Upper lobe of right lung (tissue), 1 donor: ENCODE measurements around the gene RASAL2. TPM values are rescaled to one million over a fixed set of nuclear protein-coding genes. Genes with fewer than 3 reads are reported as not detected.

Experiments
- ATAC-seq: fragments of 200-7000 bp; cut with Tn5 transposase; one replicate; pipeline ENCODE4 v1.9.1; 2020; ENCODE audit warnings: mild to moderate bottlenecking, moderate library complexity
- DNase-seq: peaks from one replicate; pipeline ENCODE4 v3.0.0-alpha.2; 2020
- H3K27ac ChIP-seq: fragments of 200-600 bp; one replicate; pipeline ENCODE4 v1.8.0; 2022
- H3K27me3 ChIP-seq: fragments of 200-600 bp; one replicate; pipeline ENCODE4 v1.8.0; 2022; ENCODE audit warnings: mild to moderate bottlenecking
- H3K36me3 ChIP-seq: fragments of 200-600 bp; one replicate; pipeline ENCODE4 v1.8.0; 2022
- H3K4me1 ChIP-seq: fragments of 200-600 bp; one replicate; pipeline ENCODE4 v1.8.0; 2022
- H3K4me3 ChIP-seq: fragments of 200-600 bp; one replicate; pipeline ENCODE4 v1.8.0; 2022; ENCODE audit warnings: mild to moderate bottlenecking
- H3K9me3 ChIP-seq: fragments of 200-600 bp; one replicate; pipeline ENCODE4 v1.8.0; 2022
- CTCF ChIP-seq: fragments of 200-600 bp; IDR thresholded peaks from one replicate; pipeline ENCODE4 v1.8.0; 2022; ENCODE audit warnings: antibody characterized with exemption
- intact Hi-C: fragments of 100-400 bp; cut with DNase I; formaldehyde crosslinking; loops from one replicate; pipeline ENCODE4 v1.11.0; 2022
- total RNA-seq: library from RNA; stranded (reverse); fragmentation: NEBNext Ultra II Directional; extraction: Animal tissue kit (Norgen Biotek cat#: 25700); gene quantifications from one replicate; pipeline ENCODE4 v1.2.1, GENCODE V29; 2021
- donor health status: DM: no; HTN: yes; CAD: no; lungs with severe emphysema.

RASAL2 gene
- total RNA-seq, 1 donor from 2014 or later: 39.4 TPM

- intact Hi-C loops: no loop called here
- Histone ChIP-seq H3K36me3 (no peaks in the 10 kb centered on the region), H3K4me3 (no peak overlapping the region), H3K27ac (no peak overlapping the region), H3K27me3 (no peaks in the 10 kb centered on the region), H3K9me3 (no peaks in the 10 kb centered on the region), H3K4me1 (no peaks in the 10 kb centered on the region)
- TF ChIP-seq CTCF: no peak
- DNase-seq (no peak), ATAC-seq (no peak)
These were observed 137.0 kb downstream of the RASAL2 start for GRCh38 chr1:178230881-178231409.

GRCh38 chr1:178232108-178232507 is 138.2 kb downstream of the RASAL2 start:
- Histone ChIP-seq H3K36me3 (no peaks in the 10 kb centered on the region), H3K27ac (no peak overlapping the region), H3K4me1 (no peaks in the 10 kb centered on the region), H3K9me3 (no peaks in the 10 kb centered on the region), H3K4me3 (no peak overlapping the region), H3K27me3 (no peaks in the 10 kb centered on the region)
- DNase-seq: no peak
- intact Hi-C loops: no loop called here
- TF ChIP-seq CTCF: no peak
- no peak for ATAC-seq

- no peak for TF ChIP-seq CTCF
- DNase-seq (no peak), ATAC-seq (no peak)
- H3K4me3 ChIP-seq: no peak overlapping the region
- no peaks in the 10 kb centered on the region for H3K9me3 ChIP-seq
- H3K4me1 ChIP-seq: no peaks in the 10 kb centered on the region
- intact Hi-C loops: no loop called here
- no peaks in the 10 kb centered on the region for H3K36me3 ChIP-seq
- no peak overlapping the region for H3K27ac ChIP-seq
- H3K27me3 ChIP-seq: no peaks in the 10 kb centered on the region
These were observed 139.0 kb downstream of the RASAL2 start for GRCh38 chr1:178232949-178233348.

GRCh38 chr1:178237121-178237520 is 143.2 kb downstream of the RASAL2 start:
- DNase-seq (no peak), ATAC-seq (no peak)
- no peaks in the 10 kb centered on the region for H3K36me3 ChIP-seq
- no peak overlapping the region for H3K27ac ChIP-seq
- H3K9me3 ChIP-seq: no peaks in the 10 kb centered on the region
- no peaks in the 10 kb centered on the region for H3K27me3 ChIP-seq
- no peak overlapping the region for H3K4me3 ChIP-seq
- TF ChIP-seq CTCF: no peak
- intact Hi-C loops: no loop called here
- no peaks in the 10 kb centered on the region for H3K4me1 ChIP-seq

GRCh38 chr1:178238722-178239510 is 145.0 kb downstream of the RASAL2 start:
- no peak for TF ChIP-seq CTCF
- Histone ChIP-seq H3K4me1 (no peaks in the 10 kb centered on the region), H3K9me3 (no peaks in the 10 kb centered on the region), H3K36me3 (no peaks in the 10 kb centered on the region), H3K4me3 (no peak overlapping the region), H3K27ac (no peak overlapping the region), H3K27me3 (no peaks in the 10 kb centered on the region)
- DNase-seq (no peak), ATAC-seq (peak; percentile 57)
- intact Hi-C loops: no loop called here
